ENCODE data around the gene DLGAP1. TPM values are rescaled to one million over a fixed set of nuclear protein-coding genes. Genes with fewer than 3 reads are reported as not detected.

Gene DLGAP1
- total and polyA plus RNA-seq, 4 donors: 0.06 to 1.2 (median 0.17) TPM; not detected in 1

GRCh38 chr18:3911413-3911812, 543.7 kb downstream of the DLGAP1 start:
- no peak overlapping the region for H3K4me3 ChIP-seq (ENCODE audit: low read depth in 1 of 3, low read length in 3 of 3)
- TF ChIP-seq HNF4G (IDR thresholded peaks at IDR 0.05): no peak
- TF ChIP-seq FOXA1 (IDR thresholded peaks at IDR 0.05): no peak
- no peak for TF ChIP-seq GABPA (IDR thresholded peaks at IDR 0.05 in 1 of 2, conservative IDR thresholded peaks at IDR 0.05 in 1 of 2)
- no peak for TF ChIP-seq RXRA (IDR thresholded peaks at IDR 0.05)
- TF ChIP-seq TAF1 (conservative IDR thresholded peaks at IDR 0.05): no peak
- TF ChIP-seq SP1 (IDR thresholded peaks at IDR 0.05): no peak
- TF ChIP-seq ATF3 (IDR thresholded peaks at IDR 0.05): no peak
- no peak for TF ChIP-seq EGR1 (IDR thresholded peaks at IDR 0.05; ENCODE audit: low read depth in 2 of 2)
- TF ChIP-seq FOXA2 (IDR thresholded peaks at IDR 0.05): no peak
- no peak for TF ChIP-seq YY1 (IDR thresholded peaks at IDR 0.05)
- no peak for TF ChIP-seq MAX (IDR thresholded peaks at IDR 0.05)
- TF ChIP-seq ZBTB33 (IDR thresholded peaks at IDR 0.05): no peak
- TF ChIP-seq NR2F2 (IDR thresholded peaks at IDR 0.05): no peak
- no peak for TF ChIP-seq RAD21 (IDR thresholded peaks at IDR 0.05)
- no peak for TF ChIP-seq HNF4A (conservative IDR thresholded peaks at IDR 0.05)
- no peaks in the 10 kb centered on the region for H3K9me3 ChIP-seq (ENCODE audit: control insufficient read depth in 4 of 4, low read length in 3 of 4)
- H3K36me3 ChIP-seq (ENCODE audit: control insufficient read depth in 4 of 4, insufficient read depth in 3 of 4, low read depth in 1 of 4, low read length in 3 of 4): no peaks in the 10 kb centered on the region
- H3K4me1 ChIP-seq (ENCODE audit: control insufficient read depth in 4 of 4, insufficient read depth in 4 of 4, low read length in 3 of 4): no peaks in the 10 kb centered on the region
- H3K27ac ChIP-seq (ENCODE audit: low read depth in 1 of 2, low read length in 2 of 2): no peak overlapping the region
- no peak overlapping the region for H3K9ac ChIP-seq (ENCODE audit: low read depth in 1 of 2, low read length in 2 of 2)
- H3K27me3 ChIP-seq (ENCODE audit: control insufficient read depth in 4 of 4, insufficient read depth in 4 of 4, low read length in 3 of 4): peaks cover 0 to 4% (median 0%) of the 10 kb centered on the region in 4 donors
- DNase-seq (ENCODE audit: low spot score): no peak

GRCh38 chr18:3910512-3910911, 544.6 kb downstream of the DLGAP1 start:
- Histone ChIP-seq H3K4me1 (ENCODE audit: control insufficient read depth in 4 of 4, insufficient read depth in 4 of 4, low read length in 3 of 4) (no peaks in the 10 kb centered on the region), H3K36me3 (ENCODE audit: control insufficient read depth in 4 of 4, insufficient read depth in 3 of 4, low read depth in 1 of 4, low read length in 3 of 4) (no peaks in the 10 kb centered on the region), H3K9ac (ENCODE audit: low read depth in 1 of 2, low read length in 2 of 2) (no peak overlapping the region), H3K27me3 (ENCODE audit: control insufficient read depth in 4 of 4, insufficient read depth in 4 of 4, low read length in 3 of 4) (peaks cover 0 to 4% (median 0%) of the 10 kb centered on the region in 4 donors), H3K27ac (ENCODE audit: low read depth in 1 of 2, low read length in 2 of 2) (no peak overlapping the region), H3K4me3 (ENCODE audit: low read depth in 1 of 3, low read length in 3 of 3) (no peak overlapping the region), H3K9me3 (ENCODE audit: control insufficient read depth in 4 of 4, low read length in 3 of 4) (no peaks in the 10 kb centered on the region)
- WGBS: 92% methylated on average over 4 of the region's 4 CpGs
- TF ChIP-seq HNF4G (IDR thresholded peaks at IDR 0.05) (no peak), NR2F2 (IDR thresholded peaks at IDR 0.05) (no peak), ZBTB33 (IDR thresholded peaks at IDR 0.05) (no peak), SP1 (IDR thresholded peaks at IDR 0.05) (no peak), GABPA (IDR thresholded peaks at IDR 0.05 in 1 of 2, conservative IDR thresholded peaks at IDR 0.05 in 1 of 2) (no peak), JUND (IDR thresholded peaks at IDR 0.05) (no peak), ATF3 (IDR thresholded peaks at IDR 0.05) (no peak), FOXA2 (IDR thresholded peaks at IDR 0.05) (no peak), REST (IDR thresholded peaks at IDR 0.05) (no peak), EGR1 (IDR thresholded peaks at IDR 0.05; ENCODE audit: low read depth in 2 of 2) (no peak), MAX (IDR thresholded peaks at IDR 0.05) (no peak), RXRA (IDR thresholded peaks at IDR 0.05) (no peak), RAD21 (IDR thresholded peaks at IDR 0.05) (no peak), YY1 (IDR thresholded peaks at IDR 0.05) (no peak), FOXA1 (IDR thresholded peaks at IDR 0.05) (no peak), TAF1 (conservative IDR thresholded peaks at IDR 0.05) (no peak), CTCF (IDR thresholded peaks at IDR 0.05; ENCODE audit: low read depth, low read length, missing input control) (no peak)
- no peak for DNase-seq (ENCODE audit: low spot score)

Measured in liver (tissue), 9 donors.